Stimulated activated CD4-positive, alpha-beta T cell treated with anti-CD3 and anti-CD28 coated beads, Interleukin-12 subunit alpha, Interleukin-12 subunit beta, amount 100 ng/mL, for 48 hours (primary cell): ENCODE measurements around the gene KNDC1.

ENCODE experiments used
- DNase-seq, 3 donors: peaks; one replicate each; pipeline ENCODE4 v3.0.0-alpha.2; 2020; ENCODE audit warnings: low read depth in 2 of 3, low spot score in 1 of 3

Gene KNDC1

GRCh38 chr10:133189256-133189655 lies 29.2 kb downstream of the KNDC1 start:
- DNase-seq = no peak

- DNase-seq = no peak
Observed at GRCh38 chr10:133189726-133190125, 29.7 kb downstream of the KNDC1 start.

- DNase-seq = no peak
Observed at GRCh38 chr10:133190225-133190624, 30.2 kb downstream of the KNDC1 start.

GRCh38 chr10:133191651-133192050 lies 31.6 kb downstream of the KNDC1 start:
- DNase-seq = no peak

GRCh38 chr10:133194151-133194550 lies 34.1 kb downstream of the KNDC1 start:
- DNase-seq = no peak

- no peak for DNase-seq
Observed at GRCh38 chr10:133195096-133195495, 35.1 kb downstream of the KNDC1 start.

GRCh38 chr10:133195611-133196010 lies 35.6 kb downstream of the KNDC1 start:
- no peak for DNase-seq

GRCh38 chr10:133196221-133196915 lies 36.3 kb downstream of the KNDC1 start:
- DNase-seq = no peak

- no peak for DNase-seq
Observed at GRCh38 chr10:133196936-133197758, 37.1 kb downstream of the KNDC1 start.

- no peak for DNase-seq
Observed at GRCh38 chr10:133197786-133198185, 37.8 kb downstream of the KNDC1 start.

GRCh38 chr10:133198206-133198605 lies 38.2 kb downstream of the KNDC1 start:
- no peak for DNase-seq

- DNase-seq = no peak
Observed at GRCh38 chr10:133198621-133199487, 38.8 kb downstream of the KNDC1 start.

GRCh38 chr10:133199488-133199885 lies 39.5 kb downstream of the KNDC1 start:
- DNase-seq = no peak

- no peak for DNase-seq
Observed at GRCh38 chr10:133199992-133200611, 40.1 kb downstream of the KNDC1 start.

GRCh38 chr10:133200621-133201031 lies 40.6 kb downstream of the KNDC1 start:
- DNase-seq = no peak

GRCh38 chr10:133201151-133201947 lies 41.3 kb downstream of the KNDC1 start:
- no peak for DNase-seq

GRCh38 chr10:133201948-133202725 lies 42.1 kb downstream of the KNDC1 start:
- no peak for DNase-seq

- no peak for DNase-seq
Observed at GRCh38 chr10:133202778-133203651, 43.0 kb downstream of the KNDC1 start.
